GM21390 (cell line): Measurements from ENCODE around the gene IARS2.
"Not testable (repeated sequence)": the region's sequence is repeated elsewhere in the genome, so short reads cannot be mapped to it uniquely, and the experiment has no call there.

Source experiments
- ATAC-seq: cut with Tn5 transposase; IDR thresholded peaks from one replicate; pipeline ENCODE4 v1.9.1; 2021; ENCODE audit not compliant: unreplicated experiment

IARS2 gene

GRCh38 chr1:220164116-220164515 is 70.2 kb downstream of the IARS2 start:
- no peak for ATAC-seq

GRCh38 chr1:220164517-220164916 is 70.6 kb downstream of the IARS2 start:
- no peak for ATAC-seq

- ATAC-seq, result no peak
These were observed 72.9 kb downstream of the IARS2 start for GRCh38 chr1:220166853-220167252.

GRCh38 chr1:220169887-220170286 is 76.0 kb downstream of the IARS2 start:
- ATAC-seq, result not testable (repeated sequence)

GRCh38 chr1:220170836-220171526 is 77.0 kb downstream of the IARS2 start:
- ATAC-seq, result no peak

- no peak for ATAC-seq
These were observed 82.6 kb downstream of the IARS2 start for GRCh38 chr1:220176540-220176939.

- ATAC-seq, result no peak
These were observed 88.2 kb downstream of the IARS2 start for GRCh38 chr1:220182111-220182510.

- no peak for ATAC-seq
These were observed 88.7 kb downstream of the IARS2 start for GRCh38 chr1:220182656-220183055.

GRCh38 chr1:220184506-220184905 is 90.6 kb downstream of the IARS2 start:
- ATAC-seq, result no peak

- ATAC-seq, result no peak
These were observed 92.8 kb downstream of the IARS2 start for GRCh38 chr1:220186752-220187151.

- ATAC-seq, result no peak
These were observed 94.6 kb downstream of the IARS2 start for GRCh38 chr1:220188538-220188937.

- ATAC-seq, result peak; percentile 65
These were observed 95.9 kb downstream of the IARS2 start for GRCh38 chr1:220189750-220190347.

- no peak for ATAC-seq
These were observed 101.8 kb downstream of the IARS2 start for GRCh38 chr1:220195701-220196100.
